Mammary epithelial cell (primary cell): ENCODE results near the gene PROSER2.

Experiments
- EZH2 ChIP-seq: IDR thresholded peaks from 2 replicates; pipeline ENCODE4 v1.6.1; 2012; ENCODE audit warnings: low read length, inconsistent platforms, borderline replicate concordance
- TF ChIP-seq, protein P1 (sequence below), 2 donors: IDR thresholded peaks in 1 of 2; conservative IDR thresholded peaks in 1 of 2; 2 replicates each; pipeline ENCODE4 v1.5.1; 2011 to 2012; ENCODE audit warnings: inconsistent platforms in 2 of 2, low read length in 2 of 2, mild to moderate bottlenecking in 2 of 2, control low read depth in 1 of 2, low read depth in 1 of 2; ENCODE audit not compliant: insufficient read depth in 1 of 2; ENCODE audit errors: extremely low read depth in 1 of 2

DNA sequence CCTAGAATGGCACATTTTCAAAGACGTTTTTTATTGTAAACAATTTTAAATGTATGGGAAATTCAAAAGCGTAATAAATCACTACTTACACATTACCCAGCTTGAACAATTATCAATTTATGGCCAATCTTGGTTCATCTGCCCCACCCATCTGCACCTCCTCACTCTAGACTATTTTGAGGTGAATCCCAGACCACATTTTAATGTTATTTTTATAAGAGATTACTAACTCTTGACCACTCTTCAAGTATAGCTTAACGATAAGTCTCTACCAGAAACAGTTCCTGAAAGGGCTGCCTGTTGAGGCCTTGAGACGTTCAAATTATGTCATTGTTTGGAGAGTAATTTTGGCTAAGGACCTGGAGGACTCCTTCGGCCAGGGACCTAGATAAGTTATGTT lies 47.7 kb upstream of the PROSER2 start:
- TF ChIP-seq, protein P1, sequence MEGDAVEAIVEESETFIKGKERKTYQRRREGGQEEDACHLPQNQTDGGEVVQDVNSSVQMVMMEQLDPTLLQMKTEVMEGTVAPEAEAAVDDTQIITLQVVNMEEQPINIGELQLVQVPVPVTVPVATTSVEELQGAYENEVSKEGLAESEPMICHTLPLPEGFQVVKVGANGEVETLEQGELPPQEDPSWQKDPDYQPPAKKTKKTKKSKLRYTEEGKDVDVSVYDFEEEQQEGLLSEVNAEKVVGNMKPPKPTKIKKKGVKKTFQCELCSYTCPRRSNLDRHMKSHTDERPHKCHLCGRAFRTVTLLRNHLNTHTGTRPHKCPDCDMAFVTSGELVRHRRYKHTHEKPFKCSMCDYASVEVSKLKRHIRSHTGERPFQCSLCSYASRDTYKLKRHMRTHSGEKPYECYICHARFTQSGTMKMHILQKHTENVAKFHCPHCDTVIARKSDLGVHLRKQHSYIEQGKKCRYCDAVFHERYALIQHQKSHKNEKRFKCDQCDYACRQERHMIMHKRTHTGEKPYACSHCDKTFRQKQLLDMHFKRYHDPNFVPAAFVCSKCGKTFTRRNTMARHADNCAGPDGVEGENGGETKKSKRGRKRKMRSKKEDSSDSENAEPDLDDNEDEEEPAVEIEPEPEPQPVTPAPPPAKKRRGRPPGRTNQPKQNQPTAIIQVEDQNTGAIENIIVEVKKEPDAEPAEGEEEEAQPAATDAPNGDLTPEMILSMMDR (conservative IDR thresholded peaks at IDR 0.05 in 1 of 2, IDR thresholded peaks at IDR 0.05 in 1 of 2; ENCODE audit: extremely low read depth in 1 of 2, insufficient read depth in 1 of 2, low read depth in 1 of 2, low read length in 2 of 2), result no peak
- TF ChIP-seq EZH2, result no peak
